GM18517 (cell line): Measurements from ENCODE around the gene RBM5.

Source experiments
- ATAC-seq: cut with Tn5 transposase; IDR thresholded peaks from one replicate; pipeline ENCODE4 v1.9.1; 2021; ENCODE audit warnings: mild to moderate bottlenecking, moderate library complexity; ENCODE audit not compliant: unreplicated experiment

The RBM5 gene

DNA sequence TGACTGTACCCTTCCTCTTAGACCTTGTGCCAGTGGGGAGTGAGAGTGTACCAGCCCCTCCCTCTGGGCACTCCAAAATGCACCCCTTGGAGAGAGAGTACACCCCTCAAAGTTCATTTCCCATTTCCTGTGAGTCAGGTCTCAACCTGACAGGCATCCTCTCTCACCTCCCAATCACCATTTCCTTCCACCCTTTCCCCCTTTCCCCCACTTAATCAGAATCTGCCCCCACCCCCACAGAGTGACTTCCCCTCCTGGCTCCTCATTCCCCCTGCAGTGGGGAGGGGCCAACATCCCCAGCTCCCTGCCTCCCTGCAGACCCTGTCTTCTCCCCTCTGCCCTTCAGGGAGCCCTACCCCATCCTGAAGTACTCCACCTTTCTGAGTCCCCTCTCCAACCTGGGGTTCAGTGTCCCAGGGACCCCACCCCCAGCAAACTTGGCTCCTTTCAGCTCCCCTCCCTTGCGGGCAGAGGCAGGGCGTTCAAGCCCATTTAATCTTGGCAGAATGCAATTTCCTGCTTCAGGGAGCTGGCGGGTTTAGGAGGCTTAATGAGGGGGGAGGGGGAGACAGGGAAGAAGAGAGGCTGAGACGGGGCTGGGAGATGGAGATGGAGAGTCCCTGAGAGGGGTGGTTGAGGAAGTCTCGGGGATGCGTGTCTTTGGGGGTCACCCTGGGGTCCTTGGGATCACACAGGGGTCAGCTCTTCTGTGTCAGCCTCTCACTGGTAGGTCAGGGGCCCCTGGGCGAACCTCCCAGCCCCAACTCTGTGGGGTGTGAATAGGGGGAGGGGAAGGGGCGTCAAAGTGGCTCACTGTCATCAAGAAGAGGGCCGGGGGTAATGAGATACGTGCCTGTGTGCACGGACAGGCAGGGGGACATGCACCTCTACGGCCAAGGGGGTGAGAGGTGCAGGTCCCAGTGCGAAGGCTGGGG is 49.8 kb downstream of the RBM5 start:
- no peak for ATAC-seq

DNA sequence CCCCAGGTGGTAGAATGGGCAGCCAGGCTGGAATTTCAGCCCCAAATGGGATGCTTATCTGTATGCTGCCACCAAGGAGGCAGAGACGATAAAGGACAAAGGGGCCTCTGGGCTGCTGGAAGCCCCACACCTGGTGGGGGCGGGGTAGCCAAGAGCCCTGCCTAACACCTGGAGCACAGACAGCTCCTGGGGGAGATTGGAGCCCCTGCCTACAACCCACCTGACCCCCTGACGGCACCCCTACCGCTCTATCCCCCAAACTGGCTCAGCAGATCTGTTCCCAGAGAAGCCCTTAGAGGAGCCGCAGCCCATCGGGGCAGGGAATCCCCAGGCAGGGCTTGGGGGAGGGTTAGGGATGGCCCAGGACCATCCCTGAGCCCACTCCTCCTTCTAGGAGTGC is 50.6 kb downstream of the RBM5 start:
- no peak for ATAC-seq

DNA sequence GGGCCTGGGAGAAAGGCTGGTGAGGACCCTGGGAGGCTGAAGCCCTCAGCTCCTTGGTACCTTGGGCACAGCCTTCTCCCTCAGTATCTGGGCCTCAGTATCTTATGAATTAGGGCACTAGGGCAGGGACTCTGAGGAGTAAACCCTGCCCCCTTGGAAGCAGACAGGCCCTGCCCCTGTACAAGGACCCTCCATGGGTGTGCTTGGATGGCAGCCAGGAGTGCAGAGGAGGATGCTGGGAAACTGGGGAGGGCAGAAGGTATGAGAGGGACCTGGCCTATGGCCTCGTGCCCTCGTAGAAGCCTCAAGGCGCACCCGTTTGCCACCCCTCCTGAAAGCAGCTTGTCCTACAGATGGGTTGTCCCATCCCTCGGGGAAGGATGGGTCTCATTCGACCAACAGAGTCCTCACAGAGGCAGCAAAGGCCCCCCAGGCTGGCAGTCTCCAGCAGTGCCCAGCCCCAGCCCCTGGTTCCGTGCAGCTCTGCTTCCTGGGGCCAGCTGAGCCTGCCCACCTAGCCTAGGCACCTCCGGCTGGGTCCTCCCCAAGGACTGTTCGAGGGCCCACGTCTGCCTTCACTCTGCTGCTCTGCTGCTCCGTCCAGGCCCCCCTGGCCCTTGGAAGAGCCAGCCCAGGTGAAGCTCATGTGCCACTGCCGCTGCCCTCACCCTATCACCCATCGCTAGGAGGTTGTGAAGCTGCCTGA is 51.2 kb downstream of the RBM5 start:
- no peak for ATAC-seq

DNA sequence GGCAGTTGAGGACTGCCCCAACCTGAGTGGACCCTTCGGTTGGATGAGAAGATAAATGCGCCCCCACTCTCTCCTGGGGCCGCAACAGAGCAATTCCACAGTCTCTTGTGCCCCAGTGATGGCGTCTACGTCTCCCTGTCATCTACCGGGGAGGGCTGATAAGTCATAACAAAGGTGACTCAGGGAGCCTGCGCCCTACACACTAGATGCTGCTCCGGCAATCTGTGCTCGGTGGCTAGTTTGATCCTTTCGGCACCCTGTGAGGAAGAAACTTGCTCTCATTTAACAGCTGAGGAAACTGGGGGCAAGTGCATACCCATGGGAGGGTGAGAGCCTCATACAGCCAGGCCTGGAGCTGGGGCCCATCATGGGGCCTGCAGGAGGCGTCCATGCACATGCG is 52.3 kb downstream of the RBM5 start:
- ATAC-seq: no peak

DNA sequence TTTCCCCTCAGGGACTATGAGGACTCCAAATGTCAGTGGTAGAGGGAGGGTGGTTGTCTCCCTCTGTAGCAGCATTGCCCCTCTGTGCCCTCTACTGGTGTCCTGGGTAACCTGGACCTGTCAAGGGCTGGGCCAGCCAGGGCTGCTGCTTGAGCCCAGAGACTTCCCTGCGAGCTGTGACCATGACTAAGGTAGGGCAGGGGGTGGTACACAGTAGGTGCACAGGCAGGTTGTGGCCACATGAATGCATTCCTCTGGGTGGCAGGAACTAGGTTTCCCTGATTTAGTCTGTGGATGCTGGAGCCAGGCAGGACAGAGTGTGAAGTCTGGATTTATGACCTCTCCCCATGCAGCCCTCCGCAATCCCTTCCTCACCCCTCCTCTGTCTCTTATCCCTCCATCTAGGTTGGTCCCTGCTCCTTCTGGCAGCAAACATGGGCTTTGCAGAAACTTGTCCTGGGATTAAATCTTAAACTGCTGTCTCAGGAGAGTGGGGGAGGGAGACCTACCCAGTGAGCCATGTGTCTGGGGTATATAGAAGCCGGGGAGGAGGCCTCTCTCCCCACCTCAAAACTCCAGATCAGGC is 57.7 kb downstream of the RBM5 start:
- no peak for ATAC-seq

DNA sequence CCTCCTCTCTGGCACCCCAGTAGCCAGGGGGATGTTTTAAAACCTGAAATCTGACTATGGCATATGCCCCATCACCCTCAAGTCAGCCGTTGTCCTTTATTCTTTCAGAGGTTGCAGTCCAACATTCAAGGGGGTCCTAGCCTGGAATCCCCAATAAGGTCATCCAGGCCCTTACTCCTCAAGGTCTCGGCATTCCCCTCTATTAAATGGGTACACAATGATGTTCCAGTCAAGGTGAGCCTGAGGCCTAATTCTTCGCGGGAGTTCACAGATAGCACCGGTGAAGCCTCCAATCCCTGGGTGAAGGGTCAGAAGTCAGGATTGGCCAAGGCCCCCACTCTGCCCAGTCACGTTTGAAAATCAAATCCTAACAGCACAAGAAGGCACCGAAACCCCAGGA is 58.3 kb downstream of the RBM5 start:
- ATAC-seq: no peak

DNA sequence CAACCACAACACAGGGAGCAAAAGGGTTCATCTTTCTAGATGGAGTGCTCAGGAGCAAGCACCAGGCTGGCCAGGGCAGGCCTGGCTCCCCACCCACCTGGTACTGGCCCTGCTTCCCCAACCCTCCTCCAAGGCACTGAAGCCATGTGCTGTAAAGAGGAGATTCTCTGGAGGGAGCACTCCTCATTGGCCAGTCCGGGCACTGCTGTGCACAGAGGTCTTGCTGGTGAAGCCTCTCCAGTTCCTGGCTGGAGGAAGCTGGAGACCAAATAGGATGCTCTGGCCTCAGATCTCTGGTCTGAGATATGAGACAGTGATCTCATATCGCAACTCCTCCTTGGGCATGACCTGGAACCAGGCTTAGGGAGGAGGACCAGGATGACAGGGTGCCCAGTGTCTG is 58.7 kb downstream of the RBM5 start:
- ATAC-seq: no peak

DNA sequence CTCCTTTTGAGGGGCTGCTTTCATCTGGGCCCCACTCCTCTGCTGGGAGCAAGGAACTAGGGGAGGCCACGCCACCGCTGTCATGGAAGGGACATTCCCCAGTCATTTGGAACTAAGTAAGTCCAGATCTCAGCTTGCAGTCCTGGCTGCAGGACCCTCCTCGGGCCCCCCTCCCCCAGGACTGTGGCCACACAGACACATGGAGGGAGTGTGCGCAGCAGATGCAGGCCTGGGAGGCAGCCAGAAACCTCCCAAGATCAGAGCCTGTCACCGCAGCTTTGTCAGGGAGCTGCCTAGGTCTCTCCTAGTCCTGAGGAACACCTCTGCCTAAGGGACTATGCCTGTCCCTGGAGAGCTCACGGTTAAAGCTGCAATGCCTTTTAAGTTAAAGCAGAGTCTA is 59.1 kb downstream of the RBM5 start:
- no peak for ATAC-seq

DNA sequence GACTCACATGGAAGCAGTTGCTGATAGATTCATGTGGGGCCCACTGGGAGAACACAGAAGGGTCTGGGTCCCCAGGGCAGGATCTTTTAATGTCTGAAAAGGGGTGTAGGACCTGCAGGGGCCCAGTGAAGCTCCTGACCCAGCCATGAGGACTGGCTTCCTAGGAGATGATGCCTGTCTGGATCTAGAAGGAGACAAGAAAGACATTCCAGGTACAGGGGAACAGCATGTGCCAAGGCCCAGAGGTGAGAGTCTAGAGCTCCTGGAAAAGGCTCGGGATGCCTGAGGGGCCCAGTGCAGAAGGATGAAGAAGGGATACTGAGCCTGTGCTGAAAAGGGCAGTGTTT is 61.7 kb downstream of the RBM5 start:
- no peak for ATAC-seq

DNA sequence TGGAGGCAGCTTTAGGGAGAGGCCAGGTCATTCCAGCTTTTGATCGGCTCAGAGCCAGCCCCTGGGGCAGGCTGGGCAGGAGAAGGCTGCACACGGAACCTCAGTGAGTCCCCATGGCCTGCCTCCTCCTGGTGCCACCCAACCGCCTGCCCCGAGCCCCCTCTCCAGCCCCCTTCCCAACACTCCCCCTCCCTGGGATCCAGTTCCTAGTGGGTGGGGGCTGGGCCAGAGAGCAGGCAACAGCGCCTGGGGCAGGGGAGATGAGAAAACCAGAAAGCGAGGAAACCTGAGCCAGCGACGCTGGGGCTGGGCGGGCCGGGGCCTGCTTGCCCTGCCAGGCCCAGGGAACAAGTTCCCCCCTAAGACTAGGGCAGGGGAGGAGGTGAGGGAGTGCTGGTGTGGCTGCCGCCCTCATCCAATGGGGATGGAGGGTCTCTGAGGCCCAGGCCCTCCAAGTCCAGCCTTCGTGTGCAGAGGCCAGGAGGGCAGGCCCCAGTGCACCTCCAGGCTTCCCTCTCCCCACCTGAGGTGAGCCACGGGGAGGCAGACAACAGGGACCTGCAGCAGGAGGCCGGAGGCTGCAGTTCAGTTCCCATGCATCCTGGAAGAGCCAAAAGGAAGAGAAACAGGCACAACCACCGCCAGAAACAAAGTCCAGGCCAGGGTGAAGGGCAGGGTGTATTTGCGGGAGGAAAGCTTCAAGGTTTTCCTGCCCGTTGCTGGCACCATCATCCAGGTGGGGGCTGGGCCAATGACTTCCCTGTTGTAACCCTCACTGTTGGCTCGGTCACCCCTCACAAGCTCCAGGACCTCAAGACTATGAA is 62.4 kb downstream of the RBM5 start:
- ATAC-seq: no peak

DNA sequence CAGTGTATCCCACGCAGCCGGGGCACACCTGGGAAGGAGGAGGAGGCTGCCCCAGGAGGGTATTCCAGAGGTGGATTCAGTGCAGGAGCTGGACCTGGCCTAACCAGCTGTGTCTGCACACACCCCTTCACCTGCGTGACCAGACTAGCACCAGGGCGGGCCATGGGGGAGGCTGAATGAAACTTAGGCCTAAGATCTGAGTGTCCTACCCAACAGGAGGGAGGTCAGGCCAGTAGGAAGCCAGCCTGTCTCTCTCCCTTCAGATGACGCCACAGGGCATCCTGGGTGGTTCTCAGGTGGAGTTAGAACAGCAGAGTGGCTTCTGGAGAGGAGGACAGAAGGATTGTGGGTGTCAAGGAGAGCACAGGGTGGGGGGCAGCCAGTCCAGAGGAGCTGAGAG is 63.0 kb downstream of the RBM5 start:
- no peak for ATAC-seq

DNA sequence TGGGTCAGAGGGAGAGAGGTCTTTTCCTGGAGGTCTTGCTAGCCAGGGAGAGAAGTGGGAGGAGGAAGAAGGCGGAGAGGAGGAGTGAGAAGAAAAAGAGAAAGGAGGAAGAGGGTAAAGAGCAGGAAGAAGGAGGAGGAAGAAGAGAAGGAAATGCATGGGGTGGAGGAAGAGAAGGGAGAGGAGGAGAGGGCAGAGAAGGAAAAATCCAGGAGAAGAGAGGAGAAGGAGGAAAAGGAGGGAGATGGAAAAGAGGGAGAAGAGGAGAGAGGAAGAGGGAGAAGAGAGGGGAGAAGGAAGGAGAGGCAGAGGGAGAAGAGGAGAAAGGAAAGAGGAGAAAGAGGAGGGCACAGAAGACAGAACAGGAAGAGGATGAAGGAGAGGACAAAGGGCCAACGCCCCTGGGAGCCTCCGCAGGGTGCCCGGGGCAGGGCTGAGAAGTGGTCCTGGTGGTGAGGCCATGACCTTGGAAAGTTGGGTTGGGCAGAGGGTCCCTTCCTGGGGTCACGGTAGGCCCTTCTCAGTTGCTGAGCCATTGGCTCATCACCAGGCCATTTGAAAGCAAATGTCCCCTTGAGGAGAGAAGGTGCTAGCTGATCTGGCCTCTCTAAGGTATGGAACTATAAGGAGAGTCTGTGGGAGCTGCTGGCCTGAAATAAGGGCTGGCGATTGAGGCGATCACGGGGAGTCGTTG is 65.2 kb downstream of the RBM5 start:
- ATAC-seq: no peak

DNA sequence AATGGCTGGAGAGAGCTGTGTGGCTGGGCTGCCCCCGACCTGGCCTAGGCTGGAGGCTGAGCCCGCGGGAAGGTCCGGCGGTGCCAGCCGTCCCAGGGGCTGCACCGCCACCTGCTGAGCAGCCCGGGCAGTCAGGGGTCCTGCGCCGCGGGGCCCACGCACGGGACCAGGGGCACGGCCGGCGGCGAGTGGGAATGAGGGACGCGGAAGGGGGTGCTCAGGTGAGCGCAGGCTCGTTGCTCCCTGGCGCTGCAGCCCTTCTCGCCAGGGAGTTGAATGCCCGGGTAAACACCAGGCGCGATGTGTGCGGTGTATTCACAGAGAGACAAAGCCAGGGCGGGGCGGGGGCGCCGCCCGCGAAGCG is 65.7 kb downstream of the RBM5 start:
- no peak for ATAC-seq

DNA sequence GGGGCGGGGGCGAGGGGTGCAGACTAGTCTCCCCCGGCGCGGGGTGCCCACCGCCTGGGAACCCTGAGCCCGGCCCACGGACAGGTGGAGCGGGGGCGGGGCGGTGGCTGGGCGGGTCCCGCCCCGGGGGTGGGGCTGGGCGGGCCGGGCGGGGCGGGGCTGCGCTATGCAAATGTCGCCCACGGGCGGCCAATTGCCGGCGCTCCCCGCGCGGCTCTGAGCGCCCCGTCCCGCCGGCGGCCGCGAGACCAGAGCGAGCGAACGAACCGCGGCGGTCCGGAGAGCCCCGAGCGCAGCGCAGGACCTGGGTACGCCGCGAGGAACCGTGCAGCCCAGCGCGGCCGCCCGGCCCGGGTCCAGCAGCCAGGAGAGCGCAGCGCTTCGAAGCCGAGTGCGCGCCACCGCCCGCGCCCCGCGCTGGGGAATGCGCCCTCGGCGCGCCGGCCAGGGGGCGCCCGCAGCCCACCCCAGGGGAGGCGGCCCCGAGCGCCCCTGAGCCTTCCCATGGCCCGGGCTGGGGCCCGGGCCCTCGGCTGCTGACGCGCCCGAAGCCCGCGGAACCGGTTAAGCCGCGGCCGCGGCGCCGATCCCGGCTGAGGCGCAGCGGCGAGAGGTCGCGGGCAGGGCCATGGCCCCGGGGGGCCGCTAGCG is 66.2 kb downstream of the RBM5 start, which contains the start of gene SEMA3F:
Gene SEMA3F (plus strand): TSS at position 485 of the 651 bp plus-strand sequence. CDS start 4,299 bp downstream, outside the sequence.
- no peak for ATAC-seq

DNA sequence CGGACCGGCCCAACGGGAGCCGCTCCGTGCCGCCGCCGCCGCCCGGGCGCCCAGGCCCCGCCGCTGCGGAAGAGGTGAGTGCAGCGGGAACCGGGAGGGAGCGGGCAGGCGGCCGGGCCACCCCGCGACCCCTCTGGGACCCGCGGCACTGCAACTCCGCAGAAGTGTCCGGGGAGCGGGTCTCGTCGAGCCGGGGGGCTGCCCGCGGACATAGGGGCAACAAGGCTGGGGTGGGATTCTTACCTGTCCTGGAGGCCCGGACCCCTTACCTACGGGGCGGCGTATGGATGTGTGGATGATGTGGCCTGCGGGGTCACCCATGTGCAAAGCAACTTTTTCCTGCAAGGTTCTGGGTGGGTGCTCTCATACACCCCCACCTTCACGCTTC is 66.8 kb downstream of the RBM5 start:
- ATAC-seq: no peak

DNA sequence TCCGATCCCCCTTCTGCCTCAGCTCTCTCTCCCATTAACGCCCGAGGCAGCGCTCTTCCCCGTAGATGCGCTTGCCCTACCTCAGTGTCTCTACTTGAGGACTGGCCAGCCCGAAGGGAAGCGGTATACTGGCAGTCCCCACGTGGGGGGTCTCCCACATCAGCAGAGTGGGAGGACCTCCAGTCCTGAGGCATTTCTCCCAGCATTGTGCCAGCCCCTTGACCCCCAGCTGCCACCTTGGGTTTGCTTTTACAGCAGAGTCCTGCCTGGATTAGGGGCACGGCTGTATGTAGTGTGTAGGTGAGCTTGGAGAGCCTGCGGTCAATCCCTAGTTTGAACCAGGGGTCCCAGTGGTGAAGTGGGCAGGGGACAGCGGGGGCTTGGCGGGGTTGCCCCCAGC is 67.2 kb downstream of the RBM5 start:
- ATAC-seq: no peak

DNA sequence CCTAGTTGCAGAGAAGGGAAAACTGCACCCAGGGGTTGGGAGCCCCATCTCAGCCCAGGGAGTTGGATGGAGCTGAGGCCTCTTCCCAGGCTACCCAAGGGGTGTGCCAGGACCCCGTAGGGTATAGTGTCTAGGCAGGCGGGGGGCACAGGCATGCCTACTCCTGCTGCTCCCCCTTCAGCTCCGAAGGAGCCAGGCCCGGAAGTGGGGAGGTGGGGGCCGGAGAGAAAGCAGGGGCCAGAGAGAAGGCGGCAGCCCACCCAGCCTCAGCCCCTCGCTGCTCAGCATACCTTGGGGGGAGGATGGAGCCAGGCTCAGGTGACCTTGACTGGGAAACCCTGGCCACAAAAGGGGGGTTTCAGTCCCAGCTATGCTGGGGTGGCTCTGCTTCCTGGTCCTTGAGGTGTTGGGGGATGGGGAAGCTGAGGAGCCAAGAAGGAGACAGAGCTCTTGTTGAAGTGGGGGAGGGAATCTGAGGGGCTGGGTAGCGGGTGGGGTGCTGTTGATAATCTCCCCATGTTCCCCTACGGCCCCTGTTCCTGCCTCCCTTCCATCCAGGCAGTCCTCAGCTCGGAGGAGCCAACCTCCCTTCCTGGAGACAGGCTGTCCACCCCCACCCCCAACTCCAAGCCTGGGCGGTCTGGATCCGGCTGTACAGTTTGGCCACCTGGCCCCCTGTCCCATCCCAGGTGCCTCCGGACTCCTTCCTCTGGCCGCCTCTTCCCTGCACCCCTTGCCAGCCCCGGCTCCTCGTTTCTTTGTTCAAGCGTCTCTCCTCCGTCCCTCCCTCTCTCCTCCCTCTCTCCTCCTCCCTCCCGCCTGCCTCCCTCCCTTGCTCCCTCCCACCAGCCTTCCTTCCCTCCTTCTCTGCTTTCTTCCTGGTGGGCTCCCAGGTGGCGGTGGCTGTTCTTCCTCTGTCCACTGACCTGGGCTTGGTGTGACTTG is 68.1 kb downstream of the RBM5 start:
- ATAC-seq: no peak

DNA sequence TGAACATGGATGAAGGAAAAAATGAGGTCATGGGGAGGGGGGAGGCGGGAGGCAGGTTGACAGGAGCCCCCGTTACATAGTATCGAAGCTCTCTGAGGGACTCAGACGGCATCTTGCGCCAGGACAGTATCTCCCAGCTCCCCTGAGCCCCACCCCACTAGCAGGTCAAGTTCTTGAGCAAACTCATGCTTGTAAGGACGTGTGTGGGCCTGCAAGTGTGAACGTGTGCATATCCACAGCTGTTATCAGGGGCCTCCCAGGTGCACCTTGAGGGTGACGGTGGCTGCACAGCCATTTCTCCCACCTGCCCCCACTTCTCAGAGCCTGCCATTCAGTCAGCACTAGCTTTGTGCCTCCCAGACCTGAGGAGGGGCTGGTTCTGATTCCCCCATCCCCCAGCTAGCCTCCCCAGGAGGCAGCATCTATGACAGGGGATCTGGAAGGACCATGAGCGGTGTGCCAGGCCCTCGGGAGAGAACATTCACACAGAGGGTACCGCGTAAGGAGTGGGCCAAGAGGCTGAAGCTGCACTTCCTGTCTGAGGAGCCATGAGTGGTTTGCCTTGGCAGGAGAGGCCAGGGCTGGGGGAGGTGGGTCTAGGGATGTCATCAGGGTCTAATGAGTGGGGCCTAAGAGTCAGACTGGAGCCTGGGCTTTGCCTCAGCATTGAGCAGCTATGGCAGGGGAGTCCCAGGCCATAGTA is 69.3 kb downstream of the RBM5 start:
- ATAC-seq: no peak
